GM18951 (cell line): ENCODE measurements around the gene RPL38.

Experiments
- POLR2A ChIP-seq: IDR thresholded peaks from 4 replicates; pipeline ENCODE4 v1.6.1; 2011; ENCODE audit warnings: mild to moderate bottlenecking; ENCODE audit not compliant: insufficient read length, insufficient read depth; ENCODE audit errors: extremely low read depth
- in situ Hi-C: fragments of 300-500 bp; cut with MboI; formaldehyde crosslinking; loops from one replicate; pipeline ENCODE4 v1.12.0; 2022; ENCODE audit warnings: low sequenced_read_pairs, mixed read lengths, inconsistent platforms; ENCODE audit not compliant: unreplicated experiment

Gene RPL38

GRCh38 chr17:74245145-74245831, 41.8 kb downstream of the RPL38 start:
- no peak for TF ChIP-seq POLR2A
- in situ Hi-C loops = no loop called here

GRCh38 chr17:74245871-74246270, 42.4 kb downstream of the RPL38 start:
- TF ChIP-seq POLR2A = no peak
- in situ Hi-C loops = no loop called here

DNA sequence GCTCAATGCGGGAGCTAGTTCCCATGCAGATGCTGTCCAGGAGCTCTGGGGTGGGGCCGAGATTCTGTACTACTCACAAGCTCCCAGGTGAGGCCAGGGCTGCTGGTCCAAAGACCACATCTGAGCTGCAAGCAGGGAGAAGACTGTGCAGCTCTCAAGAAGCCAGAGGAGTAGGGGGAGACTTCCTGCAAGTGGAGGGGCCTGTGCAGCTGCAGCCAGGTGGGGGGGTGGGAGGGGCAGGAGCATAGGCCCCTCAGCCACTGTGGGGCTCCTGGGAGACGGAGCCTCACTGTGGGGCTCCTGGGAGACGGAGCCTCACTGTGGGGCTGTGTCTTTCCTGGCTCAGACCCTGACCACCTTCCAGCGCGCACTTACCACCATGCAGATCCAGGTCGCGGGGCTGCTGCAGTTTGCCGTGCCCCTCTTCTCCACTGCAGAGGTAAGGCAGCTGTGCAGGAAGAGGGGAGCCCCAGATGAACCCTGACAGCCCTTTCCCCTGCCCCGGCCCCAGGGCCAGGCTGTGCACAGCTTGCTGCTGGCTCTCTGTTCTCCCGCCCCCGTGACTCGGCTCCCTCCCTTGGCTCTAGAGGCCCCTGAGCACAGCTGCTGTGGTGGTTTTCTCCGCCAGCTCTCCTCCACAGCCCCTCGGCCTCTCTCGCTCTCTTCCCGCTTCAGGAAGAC, 46.3 kb downstream of the RPL38 start:
- TF ChIP-seq POLR2A = no peak
- in situ Hi-C loops = no loop called here

GRCh38 chr17:74250324-74250995, 47.0 kb downstream of the RPL38 start:
- no peak for TF ChIP-seq POLR2A
- in situ Hi-C loops = no loop called here

DNA sequence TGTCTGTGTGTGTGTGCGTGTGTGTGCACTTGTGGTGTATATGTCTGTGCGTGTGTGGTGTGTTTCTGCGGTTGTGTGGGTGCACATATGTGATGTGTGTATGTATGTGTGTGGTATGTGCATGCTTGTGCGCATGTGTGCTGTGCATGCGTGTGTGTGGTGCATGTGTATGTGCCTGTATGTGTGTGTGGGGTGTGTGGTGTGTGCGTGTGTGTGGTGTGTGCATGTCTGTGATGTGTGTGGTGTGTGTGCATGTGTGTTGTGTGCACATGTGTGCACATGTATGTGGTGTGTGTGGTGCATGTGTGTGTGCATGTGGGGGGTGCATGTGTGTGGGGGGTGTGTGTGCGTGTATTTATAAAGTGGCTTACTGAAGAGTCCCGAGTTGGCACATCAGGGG, 47.6 kb downstream of the RPL38 start:
- in situ Hi-C loops = no loop called here
- no peak for TF ChIP-seq POLR2A

DNA sequence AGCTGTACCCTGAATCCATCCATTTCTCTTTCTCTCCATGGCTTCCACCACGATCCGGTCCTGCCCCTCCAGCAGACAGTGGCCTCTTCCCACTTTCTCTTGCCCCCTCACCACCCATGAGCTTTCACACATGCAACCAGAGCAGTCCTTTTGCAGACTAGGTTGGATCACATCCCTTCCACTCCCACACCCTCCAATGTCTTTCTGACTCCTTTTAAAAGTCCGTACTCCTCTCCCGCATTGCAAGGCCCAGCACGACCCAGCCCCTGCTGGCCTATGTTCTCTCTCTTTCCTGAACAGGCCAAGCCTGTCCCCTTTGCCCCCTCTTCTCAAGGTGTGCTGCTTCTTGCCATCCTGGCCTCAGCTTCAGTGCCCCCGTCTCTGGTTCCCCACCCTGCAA, 48.1 kb downstream of the RPL38 start:
- TF ChIP-seq POLR2A = no peak
- in situ Hi-C loops = no loop called here

DNA sequence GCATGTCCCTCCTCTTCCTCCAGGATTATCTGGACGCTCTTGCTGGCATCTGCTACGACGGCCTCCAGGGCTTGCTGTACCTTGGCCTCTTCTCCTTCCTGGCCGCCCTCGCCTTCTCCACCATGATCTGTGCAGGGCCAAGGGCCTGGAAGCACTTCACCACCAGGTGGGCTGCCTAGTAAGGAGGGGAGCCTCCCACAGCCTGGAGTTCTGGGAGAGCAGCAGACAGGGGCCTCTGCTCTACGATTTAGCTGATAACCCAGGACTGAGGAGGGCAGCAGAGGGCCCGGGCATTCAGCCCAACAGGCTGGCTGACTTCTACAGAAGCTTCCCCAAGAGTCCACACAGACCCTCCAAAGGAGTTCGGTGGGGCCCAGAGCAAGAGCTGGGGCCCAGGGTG, 48.7 kb downstream of the RPL38 start:
- TF ChIP-seq POLR2A = no peak
- in situ Hi-C loops = no loop called here

DNA sequence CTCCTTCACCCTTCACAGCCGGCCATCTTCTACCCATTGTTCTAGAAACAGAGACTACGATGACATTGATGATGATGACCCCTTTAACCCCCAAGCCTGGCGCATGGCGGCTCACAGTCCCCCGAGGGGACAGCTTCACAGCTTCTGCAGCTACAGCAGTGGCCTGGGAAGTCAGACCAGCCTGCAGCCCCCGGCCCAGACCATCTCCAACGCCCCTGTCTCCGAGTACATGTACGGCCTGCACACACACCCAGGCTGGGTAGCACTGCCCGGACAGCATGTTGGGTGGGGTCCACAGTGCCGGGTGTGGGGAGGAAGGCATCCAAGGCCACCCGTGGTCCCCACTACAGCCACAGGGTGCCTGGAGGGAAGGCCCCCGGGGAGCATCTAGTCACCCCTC, 49.6 kb downstream of the RPL38 start:
- TF ChIP-seq POLR2A = no peak
- in situ Hi-C loops = no loop called here

DNA sequence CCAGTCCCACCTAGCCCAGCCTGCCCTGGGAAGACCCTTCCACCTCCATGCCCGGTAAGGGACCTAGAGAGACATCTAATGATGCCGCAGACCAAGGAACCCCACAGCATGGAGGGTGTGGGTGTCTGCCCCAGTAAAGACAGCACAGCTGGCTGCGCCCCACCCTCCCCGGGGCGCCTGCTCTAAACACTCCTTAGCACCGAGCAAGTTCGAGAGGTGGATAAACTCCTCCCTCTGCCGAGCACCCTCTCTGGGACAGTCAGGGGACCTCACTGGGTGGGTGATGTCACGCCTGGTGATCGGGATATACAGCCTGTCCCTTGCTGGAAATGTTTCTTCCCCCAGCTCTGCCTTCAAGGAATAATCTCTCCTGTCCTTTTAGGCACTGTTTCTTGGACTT, 53.8 kb downstream of the RPL38 start:
- in situ Hi-C loops = no loop called here
- TF ChIP-seq POLR2A = no peak

- in situ Hi-C loops = no loop called here
- no peak for TF ChIP-seq POLR2A
Measured at GRCh38 chr17:74259667-74260524, 56.4 kb downstream of the RPL38 start.
